ENCODE measurements around the gene PRKN.

The PRKN gene

DNA sequence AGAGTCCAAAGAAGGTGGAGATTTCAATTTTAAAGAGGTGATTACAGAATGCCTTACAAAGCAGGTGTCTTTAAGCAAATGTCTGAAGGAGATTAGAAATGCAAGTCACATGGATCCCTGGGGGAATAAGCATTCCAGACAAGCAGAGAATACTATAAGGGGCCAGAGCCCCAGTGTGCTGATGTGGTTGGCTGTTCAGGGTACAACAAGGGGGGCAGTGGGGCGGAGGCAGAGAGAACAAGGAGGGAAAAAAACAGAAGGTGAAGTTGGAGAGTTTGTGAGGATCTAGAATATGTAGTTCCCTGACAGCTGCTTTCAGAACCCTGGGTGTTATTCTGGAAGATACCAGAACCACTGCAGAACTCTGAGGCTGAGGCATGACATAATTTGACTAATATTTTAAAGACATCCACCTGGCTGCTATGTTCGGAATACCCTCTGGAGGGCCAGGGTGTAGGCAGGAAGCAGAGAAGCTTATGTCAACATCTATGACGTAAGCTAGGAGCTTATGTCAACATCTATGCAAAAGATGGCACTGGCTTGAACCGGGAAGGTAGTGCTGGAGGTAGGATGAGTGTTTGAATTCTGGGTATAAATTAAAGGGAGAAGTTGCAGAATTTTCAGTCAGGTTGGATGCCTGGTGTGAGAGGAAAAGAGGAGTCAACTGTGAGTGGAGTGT is 1177.5 kb downstream of the PRKN start:
- Histone ChIP-seq H3K36me3 (no peaks in the 10 kb centered on the region), H3K9me3 (ENCODE audit: severe bottlenecking) (no peaks in the 10 kb centered on the region), H3K27me3 (ENCODE audit: insufficient read depth, low read depth, severe bottlenecking) (no peaks in the 10 kb centered on the region), H3K4me3 (ENCODE audit: low read depth, low read length) (no peak overlapping the region), H3K27ac (no peak overlapping the region)
- TF ChIP-seq CTCF (IDR thresholded peaks at IDR 0.05; ENCODE audit: low read depth, low read length) = no peak
- no peak for DNase-seq

DNA sequence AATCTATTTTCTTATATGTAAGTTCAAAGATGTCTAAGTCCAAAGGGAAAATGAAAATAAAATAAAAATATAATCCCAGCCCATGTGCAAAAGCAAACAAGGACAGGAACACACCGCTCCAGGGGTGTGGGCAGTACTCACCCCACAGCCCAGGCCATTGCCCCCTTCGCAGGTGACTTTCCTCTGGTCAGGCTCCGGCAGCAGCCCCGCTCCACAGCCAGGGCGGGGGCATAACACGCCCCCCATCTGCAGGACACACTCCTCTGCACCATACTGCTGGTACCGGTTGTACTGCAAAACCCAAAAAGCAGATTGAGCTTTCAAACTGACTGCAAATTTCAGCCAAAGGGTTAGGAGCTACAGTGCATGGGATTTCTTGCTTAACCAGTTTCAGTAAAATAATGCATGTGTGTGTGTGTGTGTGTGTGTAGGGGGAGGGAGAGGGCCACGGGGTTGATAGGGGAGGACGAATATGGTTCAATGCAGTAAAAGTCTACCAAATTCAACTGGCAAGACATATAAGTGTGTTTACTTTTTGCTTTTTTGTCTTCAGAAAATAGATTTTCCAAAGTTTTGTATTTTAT is 1178.8 kb downstream of the PRKN start:
- Histone ChIP-seq H3K9me3 (ENCODE audit: severe bottlenecking) (no peaks in the 10 kb centered on the region), H3K36me3 (no peaks in the 10 kb centered on the region), H3K27ac (no peak overlapping the region), H3K27me3 (ENCODE audit: insufficient read depth, low read depth, severe bottlenecking) (no peaks in the 10 kb centered on the region), H3K4me3 (ENCODE audit: low read depth, low read length) (no peak overlapping the region)
- no peak for TF ChIP-seq CTCF (IDR thresholded peaks at IDR 0.05; ENCODE audit: low read depth, low read length)
- DNase-seq = no peak

DNA sequence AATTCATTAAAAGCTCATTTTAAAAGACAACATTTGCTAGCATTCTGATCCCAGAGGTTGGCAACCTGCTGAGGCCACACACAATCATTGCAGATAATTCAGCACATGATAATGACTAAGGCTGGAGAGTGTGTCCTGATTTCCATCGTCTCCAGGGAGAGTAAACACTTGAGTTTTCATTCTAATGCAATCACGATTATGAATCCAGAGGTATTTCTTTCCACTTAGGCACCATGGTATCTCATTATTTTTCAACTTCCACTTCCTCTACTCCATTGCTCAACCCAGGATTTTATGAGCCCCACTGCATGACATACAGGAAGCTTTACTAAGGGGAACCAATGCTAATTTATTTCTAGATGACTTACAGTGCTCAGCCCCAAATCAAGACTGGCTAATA is 1179.9 kb downstream of the PRKN start:
- no peak for TF ChIP-seq CTCF (IDR thresholded peaks at IDR 0.05; ENCODE audit: low read depth, low read length)
- Histone ChIP-seq H3K9me3 (ENCODE audit: severe bottlenecking) (no peaks in the 10 kb centered on the region), H3K4me3 (ENCODE audit: low read depth, low read length) (no peak overlapping the region), H3K27me3 (ENCODE audit: insufficient read depth, low read depth, severe bottlenecking) (no peaks in the 10 kb centered on the region), H3K27ac (no peak overlapping the region), H3K36me3 (no peaks in the 10 kb centered on the region)
- DNase-seq = no peak

DNA sequence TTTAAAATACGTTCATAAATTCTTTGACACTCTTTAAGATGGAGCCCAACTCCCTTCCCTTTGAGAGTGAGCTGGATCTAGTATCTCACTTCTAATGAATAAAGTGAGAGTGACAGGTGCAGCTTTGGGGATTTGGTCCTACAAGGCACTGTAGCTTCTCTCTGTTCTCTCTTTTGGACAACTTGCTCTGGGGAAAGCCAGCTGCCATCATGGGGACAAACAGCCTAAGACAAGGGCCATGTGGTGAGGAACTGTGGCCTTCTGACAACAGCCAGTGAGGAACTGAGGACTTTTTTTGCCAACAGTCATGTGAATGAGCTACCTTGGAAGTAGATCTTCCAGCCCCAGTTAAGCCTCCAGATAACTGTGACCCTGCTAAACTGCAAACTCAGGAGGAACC is 1180.9 kb downstream of the PRKN start:
- no peak for TF ChIP-seq CTCF (IDR thresholded peaks at IDR 0.05; ENCODE audit: low read depth, low read length)
- H3K27me3 ChIP-seq (ENCODE audit: insufficient read depth, low read depth, severe bottlenecking) = no peaks in the 10 kb centered on the region
- no peak for DNase-seq

DNA sequence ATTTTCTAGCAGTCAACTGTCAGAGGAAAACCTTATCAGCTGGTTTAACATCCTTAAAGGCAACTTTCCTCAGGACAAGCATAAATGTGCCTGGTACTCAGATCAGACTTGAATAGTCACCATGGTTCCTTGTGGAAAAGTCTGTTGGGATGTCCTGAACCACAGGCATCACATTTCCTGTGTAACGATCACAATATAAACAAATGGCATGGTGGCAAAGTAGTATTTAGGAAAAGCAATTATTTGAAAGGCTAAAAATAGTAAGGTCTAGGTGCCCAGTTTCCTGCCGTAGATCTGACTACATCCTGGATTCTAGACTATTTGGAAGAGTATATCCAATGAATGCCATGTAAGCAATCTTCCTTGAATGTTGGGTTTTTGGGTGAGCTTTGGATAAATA is 1181.8 kb downstream of the PRKN start:
- Histone ChIP-seq H3K4me3 (ENCODE audit: low read depth, low read length) (no peak overlapping the region), H3K27ac (no peak overlapping the region), H3K27me3 (ENCODE audit: insufficient read depth, low read depth, severe bottlenecking) (no peaks in the 10 kb centered on the region), H3K36me3 (no peaks in the 10 kb centered on the region), H3K9me3 (ENCODE audit: severe bottlenecking) (no peaks in the 10 kb centered on the region)
- TF ChIP-seq CTCF (IDR thresholded peaks at IDR 0.05; ENCODE audit: low read depth, low read length) = no peak
- no peak for DNase-seq

More for the DNA sequence above, 1180.9 kb downstream of the PRKN start:
- no peaks in the 10 kb centered on the region for H3K36me3 ChIP-seq
- H3K9me3 ChIP-seq (ENCODE audit: severe bottlenecking) = no peaks in the 10 kb centered on the region
- H3K4me3 ChIP-seq (ENCODE audit: low read depth, low read length) = no peak overlapping the region
- no peak overlapping the region for H3K27ac ChIP-seq
